Transverse colon (tissue), 4 donors: ENCODE measurements around the gene KANSL3.

Experiments
- CTCF ChIP-seq, 5 experiments: fragments of 200-600 bp in 3 of 5; fragments of 450-650 bp in 2 of 5; sonication (generic) in 3 of 5; IDR thresholded peaks; 1 replicate in 2 of 5; 2 replicates in 3 of 5; pipeline ENCODE4 v1.5.1; 2016 to 2017; ENCODE audit warnings: antibody characterized with exemption in 5 of 5, inconsistent platforms in 3 of 5, mild to moderate bottlenecking in 2 of 5, moderate library complexity in 1 of 5
- EP300 ChIP-seq: sonication (generic); formaldehyde crosslinking; IDR thresholded peaks from one replicate; pipeline ENCODE4 v1.6.1; 2017; ENCODE audit warnings: antibody characterized with exemption, low read depth
- POLR2A ChIP-seq: fragments of 450-650 bp; IDR thresholded peaks from one replicate; pipeline ENCODE4 v1.6.1; 2016; ENCODE audit warnings: antibody characterized with exemption, mild to moderate bottlenecking, moderate library complexity
- POLR2AphosphoS5 ChIP-seq, 3 donors: sonication (generic); formaldehyde crosslinking; IDR thresholded peaks; one replicate each; pipeline ENCODE4 v1.6.1; 2016; ENCODE audit warnings: antibody characterized with exemption in 3 of 3

- TF ChIP-seq POLR2AphosphoS5 (IDR thresholded peaks at IDR 0.05) (no peak), CTCF (IDR thresholded peaks at IDR 0.05) (no peak), POLR2A (no peak), EP300 (no peak)
Measured at GRCh38 chr2:96591494-96591893, 46.6 kb downstream of the KANSL3 start.
